HG03342 (cell line): ENCODE data around the gene RFC1.
"Not testable (repeated sequence)": the region's sequence is repeated elsewhere in the genome, so short reads cannot be mapped to it uniquely, and the experiment has no call there.

Experiments
- ATAC-seq: cut with Tn5 transposase; IDR thresholded peaks from one replicate; pipeline ENCODE4 v1.9.1; 2021; ENCODE audit warnings: mild to moderate bottlenecking, moderate library complexity; ENCODE audit not compliant: unreplicated experiment

RFC1 gene

GRCh38 chr4:39308611-39309010 is 57.6 kb downstream of the RFC1 start:
- ATAC-seq, result no peak

- ATAC-seq, result no peak
Observed at GRCh38 chr4:39305912-39306677, 60.1 kb downstream of the RFC1 start.

GRCh38 chr4:39304651-39305050 is 61.5 kb downstream of the RFC1 start:
- ATAC-seq, result no peak

- ATAC-seq, result no peak
Observed at GRCh38 chr4:39303871-39304270, 62.3 kb downstream of the RFC1 start.

- ATAC-seq, result no peak
Observed at GRCh38 chr4:39302901-39303300, 63.3 kb downstream of the RFC1 start.

- no peak for ATAC-seq
Observed at GRCh38 chr4:39295784-39296183, 70.4 kb downstream of the RFC1 start.

GRCh38 chr4:39292433-39292832 is 73.7 kb downstream of the RFC1 start:
- ATAC-seq, result not testable (repeated sequence)

- ATAC-seq, result no peak
Observed at GRCh38 chr4:39291686-39292085, 74.5 kb downstream of the RFC1 start.

GRCh38 chr4:39287223-39287622 is 78.9 kb downstream of the RFC1 start:
- no peak for ATAC-seq

GRCh38 chr4:39286263-39286662 is 79.9 kb downstream of the RFC1 start:
- ATAC-seq, result no peak

GRCh38 chr4:39285853-39286252 is 80.3 kb downstream of the RFC1 start:
- no peak for ATAC-seq

GRCh38 chr4:39285111-39285795 is 80.9 kb downstream of the RFC1 start:
- no peak for ATAC-seq

- ATAC-seq, result no peak
Observed at GRCh38 chr4:39280770-39281169, 85.4 kb downstream of the RFC1 start.

GRCh38 chr4:39279416-39279815 is 86.7 kb downstream of the RFC1 start:
- no peak for ATAC-seq

GRCh38 chr4:39278476-39278875 is 87.7 kb downstream of the RFC1 start:
- ATAC-seq, result no peak

GRCh38 chr4:39277661-39278060 is 88.5 kb downstream of the RFC1 start:
- ATAC-seq, result not testable (repeated sequence)

GRCh38 chr4:39274503-39274902 is 91.7 kb downstream of the RFC1 start:
- ATAC-seq, result no peak

GRCh38 chr4:39263895-39264294 is 102.3 kb downstream of the RFC1 start:
- no peak for ATAC-seq

- no peak for ATAC-seq
Observed at GRCh38 chr4:39259571-39260330, 106.4 kb downstream of the RFC1 start.

- ATAC-seq, result no peak
Observed at GRCh38 chr4:39256436-39256835, 109.7 kb downstream of the RFC1 start.

- ATAC-seq, result no peak
Observed at GRCh38 chr4:39255871-39256270, 110.3 kb downstream of the RFC1 start.

- no peak for ATAC-seq
Observed at GRCh38 chr4:39255266-39255665, 110.9 kb downstream of the RFC1 start.
